Measurements from ENCODE around the gene NUDT19.

NUDT19 gene

GRCh38 chr19:32748497-32748896, 56.9 kb downstream of the NUDT19 start:
- no peak for TF ChIP-seq CTCF (conservative IDR thresholded peaks at IDR 0.05; ENCODE audit: low read length)
- no peak overlapping the region for H3K4me3 ChIP-seq (ENCODE audit: low read length)
- no peak for DNase-seq (ENCODE audit: low read depth)

GRCh38 chr19:32748948-32749347, 57.3 kb downstream of the NUDT19 start:
- no peak for TF ChIP-seq CTCF (conservative IDR thresholded peaks at IDR 0.05; ENCODE audit: low read length)
- H3K4me3 ChIP-seq (ENCODE audit: low read length): no peak overlapping the region
- DNase-seq (ENCODE audit: low read depth): no peak

- no peak for TF ChIP-seq CTCF (conservative IDR thresholded peaks at IDR 0.05; ENCODE audit: low read length)
These were observed 57.7 kb downstream of the NUDT19 start for GRCh38 chr19:32749361-32749760.

GRCh38 chr19:32750441-32751055, 58.9 kb downstream of the NUDT19 start:
- no peak for DNase-seq (ENCODE audit: low read depth)

More at GRCh38 chr19:32749361-32749760, 57.7 kb downstream of the NUDT19 start:
- no peak for DNase-seq (ENCODE audit: low read depth)
- H3K4me3 ChIP-seq (ENCODE audit: low read length): no peak overlapping the region

GRCh38 chr19:32751066-32751465, 59.4 kb downstream of the NUDT19 start:
- no peak overlapping the region for H3K4me3 ChIP-seq (ENCODE audit: low read length)
- no peak for DNase-seq (ENCODE audit: low read depth)
- no peak for TF ChIP-seq CTCF (conservative IDR thresholded peaks at IDR 0.05; ENCODE audit: low read length)

More at GRCh38 chr19:32750441-32751055, 58.9 kb downstream of the NUDT19 start:
- no peak overlapping the region for H3K4me3 ChIP-seq (ENCODE audit: low read length)
- no peak for TF ChIP-seq CTCF (conservative IDR thresholded peaks at IDR 0.05; ENCODE audit: low read length)

- H3K4me3 ChIP-seq (ENCODE audit: low read length): no peak overlapping the region
These were observed 65.6 kb downstream of the NUDT19 start for GRCh38 chr19:32757189-32757588.

More at GRCh38 chr19:32757189-32757588, 65.6 kb downstream of the NUDT19 start:
- no peak for DNase-seq (ENCODE audit: low read depth)
- TF ChIP-seq CTCF (conservative IDR thresholded peaks at IDR 0.05; ENCODE audit: low read length): no peak
